ENCODE results near the gene XPR1. TPM values are rescaled to one million over a fixed set of nuclear protein-coding genes. Genes with fewer than 3 reads are reported as not detected.

XPR1 gene
- total RNA-seq, 4 donors from 2014 or later, result 17.2 to 28.3 (median 26.6) TPM

DNA sequence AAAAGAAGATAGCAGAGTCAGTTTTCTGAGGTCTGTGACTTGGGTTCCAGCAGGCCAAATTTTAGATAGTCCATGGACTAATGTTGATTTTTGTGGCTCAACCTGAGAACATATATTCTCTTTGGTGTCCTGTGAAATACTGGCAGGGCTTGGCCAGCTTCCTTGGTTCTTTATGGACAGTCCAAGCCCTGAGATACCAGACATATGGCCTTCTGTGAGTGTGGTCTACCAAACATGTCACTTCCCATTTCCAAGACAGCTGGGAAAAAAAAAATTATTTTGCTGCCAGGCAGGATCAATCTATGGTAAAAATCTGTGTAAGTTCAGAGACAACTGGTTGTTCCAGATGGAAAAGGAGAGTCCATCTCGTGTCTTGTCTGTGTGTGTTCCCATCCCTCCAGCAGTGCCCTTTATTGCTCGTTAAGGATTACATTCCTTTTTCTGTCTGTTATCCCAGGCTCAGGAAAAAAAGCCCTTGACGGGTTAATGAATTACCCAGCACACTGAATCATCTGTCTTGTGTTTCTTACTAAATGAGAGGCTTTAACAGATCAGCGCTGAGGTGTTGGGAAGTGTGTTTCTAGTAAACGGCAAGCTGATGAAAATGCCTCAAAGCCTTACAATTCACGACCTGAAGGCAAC lies 33.4 kb upstream of the XPR1 start:
- Histone ChIP-seq H3K4me3 (no peak overlapping the region), H3K27ac (no peak overlapping the region), H3K4me1 (no peaks in the 10 kb centered on the region), H3K27me3 (no peaks in the 10 kb centered on the region), H3K36me3 (no peaks in the 10 kb centered on the region), H3K9me3 (no peaks in the 10 kb centered on the region)
- TF ChIP-seq POLR2A (IDR thresholded peaks at IDR 0.05) (no peak), CTCF (IDR thresholded peaks at IDR 0.05) (no peak), POLR2AphosphoS5 (IDR thresholded peaks at IDR 0.05) (no peak), EP300 (IDR thresholded peaks at IDR 0.05) (no peak)
- WGBS, 2 donors (ENCODE audit: low coverage in 1 of 2), result 49 to 55% methylated on average over 4 to 6 of the region's 6 CpGs
- ATAC-seq, result no peak

GRCh38 chr1:180600343-180600742 lies 31.5 kb upstream of the XPR1 start:
- Histone ChIP-seq H3K27me3 (no peaks in the 10 kb centered on the region), H3K4me1 (no peaks in the 10 kb centered on the region), H3K27ac (no peak overlapping the region), H3K36me3 (no peaks in the 10 kb centered on the region), H3K4me3 (no peak overlapping the region), H3K9me3 (no peaks in the 10 kb centered on the region)
- TF ChIP-seq POLR2A (IDR thresholded peaks at IDR 0.05) (no peak), CTCF (IDR thresholded peaks at IDR 0.05) (no peak), EP300 (IDR thresholded peaks at IDR 0.05) (no peak), POLR2AphosphoS5 (IDR thresholded peaks at IDR 0.05) (no peak)
- 100% methylated on average over 1 of the region's 1 CpG for WGBS, 2 donors (ENCODE audit: low coverage in 1 of 2)
- ATAC-seq, result no peak

- no peaks in the 10 kb centered on the region for H3K27me3 ChIP-seq
- TF ChIP-seq POLR2A (IDR thresholded peaks at IDR 0.05) (no peak), EP300 (IDR thresholded peaks at IDR 0.05) (no peak)
- H3K4me1 ChIP-seq, result no peaks in the 10 kb centered on the region
- H3K36me3 ChIP-seq, result no peaks in the 10 kb centered on the region
- no peak overlapping the region for H3K4me3 ChIP-seq
- H3K9me3 ChIP-seq, result no peaks in the 10 kb centered on the region
- H3K27ac ChIP-seq, result no peak overlapping the region
- ATAC-seq, result no peak
- WGBS, 2 donors (ENCODE audit: low coverage in 1 of 2), result 79 to 100% methylated on average over 1 of the region's 1 CpG
Measured at GRCh38 chr1:180601512-180601911, 30.3 kb upstream of the XPR1 start.

DNA sequence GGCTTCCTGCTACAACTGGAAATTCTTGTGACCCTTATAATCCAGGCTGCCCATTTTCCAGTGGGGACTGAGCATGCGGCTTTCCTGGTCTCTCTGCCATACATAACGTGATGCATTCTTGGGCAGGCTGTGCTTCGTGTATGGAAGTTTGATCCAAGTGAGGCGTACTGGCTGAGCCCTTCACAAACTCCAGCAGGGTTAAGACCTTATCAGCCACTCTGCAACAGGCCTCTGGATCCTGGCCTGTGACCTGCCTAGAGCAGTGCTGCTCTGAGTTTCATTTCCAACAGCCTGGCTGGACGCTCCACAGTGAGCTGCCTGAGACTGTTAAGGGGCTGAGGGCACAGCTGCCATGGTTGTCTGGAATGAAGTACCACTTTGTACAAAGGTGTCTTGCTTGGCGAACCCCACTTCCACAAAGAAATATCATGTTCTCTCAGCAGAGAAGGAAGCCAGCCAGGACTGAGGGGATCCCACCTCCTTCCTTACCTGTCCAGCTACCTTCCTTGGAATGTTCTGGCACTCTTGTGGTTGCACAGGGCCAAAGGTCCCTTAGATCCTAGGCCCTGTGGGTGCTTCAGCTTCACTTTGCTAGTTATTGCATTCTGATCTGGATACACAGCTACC lies 28.5 kb upstream of the XPR1 start:
- no peaks in the 10 kb centered on the region for H3K9me3 ChIP-seq
- no peaks in the 10 kb centered on the region for H3K4me1 ChIP-seq
- H3K36me3 ChIP-seq, result no peaks in the 10 kb centered on the region
- ATAC-seq, result no peak
- H3K4me3 ChIP-seq, result no peak overlapping the region
- H3K27me3 ChIP-seq, result no peaks in the 10 kb centered on the region
- no peak overlapping the region for H3K27ac ChIP-seq
- 86 to 100% methylated on average over 1 to 5 of the region's 6 CpGs for WGBS, 2 donors (ENCODE audit: low coverage in 1 of 2)
- TF ChIP-seq EP300 (IDR thresholded peaks at IDR 0.05) (no peak), POLR2AphosphoS5 (IDR thresholded peaks at IDR 0.05) (no peak), CTCF (IDR thresholded peaks at IDR 0.05) (no peak), POLR2A (IDR thresholded peaks at IDR 0.05) (no peak)

- ATAC-seq, result no peak
- TF ChIP-seq POLR2AphosphoS5 (IDR thresholded peaks at IDR 0.05), result no peak
- TF ChIP-seq POLR2A (IDR thresholded peaks at IDR 0.05), result no peak
- no peak for TF ChIP-seq CTCF (IDR thresholded peaks at IDR 0.05)
- no peak for TF ChIP-seq EP300 (IDR thresholded peaks at IDR 0.05)
Measured at GRCh38 chr1:180603850-180604226, 28.0 kb upstream of the XPR1 start.

More at GRCh38 chr1:180603850-180604226, 28.0 kb upstream of the XPR1 start:
- H3K27ac ChIP-seq, result no peak overlapping the region
- no peaks in the 10 kb centered on the region for H3K4me1 ChIP-seq
- H3K27me3 ChIP-seq, result no peaks in the 10 kb centered on the region
- H3K36me3 ChIP-seq, result no peaks in the 10 kb centered on the region
- H3K4me3 ChIP-seq, result no peak overlapping the region
- WGBS, 2 donors (ENCODE audit: low coverage in 1 of 2), result 63 to 88% methylated on average over 1 of the region's 2 CpGs
- no peaks in the 10 kb centered on the region for H3K9me3 ChIP-seq

All from gastroesophageal sphincter (tissue), 4 donors.